OCI-LY3 (cell line): ENCODE measurements around the gene GLT1D1.

ENCODE experiments used
- CTCF ChIP-seq: fragments of 200-600, 300-600 bp; sonication (generic); IDR thresholded peaks from 2 replicates; pipeline ENCODE4 v1.5.1; 2014; ENCODE audit warnings: antibody characterized with exemption, low read length, low read depth
- EZH2phosphoT487 ChIP-seq: fragments of 200-600 bp; shearing (Covaris generic); IDR thresholded peaks from 2 replicates; pipeline ENCODE4 v1.6.1; 2018; ENCODE audit warnings: antibody characterized with exemption, mixed run types, low read depth

GRCh38 chr12:128813883-128814282, 39.4 kb upstream of the GLT1D1 start:
- no peak for TF ChIP-seq CTCF
- TF ChIP-seq EZH2phosphoT487: no peak
